DND-41 (cell line): ENCODE results near the gene SFXN2.

Experiments used
- ATAC-seq: fragments of 200-7000 bp; cut with Tn5 transposase; 3 replicates; pipeline ENCODE4 v1.9.1; 2021; ENCODE audit warnings: low read depth; ENCODE audit not compliant: insufficient read depth
- DNase-seq: peaks from one replicate; pipeline ENCODE4 v3.0.0-alpha.2; 2020
- H2AFZ ChIP-seq: 2 replicates; pipeline ENCODE4 v1.6.0; 2012; ENCODE audit warnings: low read depth, low read length
- H3K27ac ChIP-seq: 2 replicates; pipeline ENCODE4 v1.5.1; 2012; ENCODE audit warnings: low read length, inconsistent platforms
- H3K27me3 ChIP-seq: fragments of 200-600 bp; sonication (generic); 2 replicates; pipeline ENCODE4 v1.6.0; 2012; ENCODE audit warnings: low read length, mild to moderate bottlenecking, inconsistent platforms; ENCODE audit not compliant: insufficient read depth, poor library complexity
- H3K36me3 ChIP-seq: 2 replicates; pipeline ENCODE4 v1.5.1; 2012; ENCODE audit warnings: low read length, inconsistent platforms; ENCODE audit not compliant: insufficient read depth
- H3K4me1 ChIP-seq: 2 replicates; pipeline ENCODE4 v1.5.1; 2012; ENCODE audit warnings: mild to moderate bottlenecking, low read length; ENCODE audit not compliant: insufficient read depth
- H3K4me2 ChIP-seq: 2 replicates; pipeline ENCODE4 v1.6.0; 2012; ENCODE audit warnings: mild to moderate bottlenecking, moderate library complexity, low read length, inconsistent platforms; ENCODE audit not compliant: insufficient read depth
- H3K4me3 ChIP-seq, 2 experiments: fragments of 200-600 bp in 1 of 2; shearing (Covaris generic) in 1 of 2; 2 replicates each; pipeline ENCODE4 v1.5.1; 2012 to 2016; ENCODE audit warnings: inconsistent platforms in 2 of 2, low read length in 2 of 2, mild to moderate bottlenecking in 2 of 2, low read depth in 1 of 2, moderate library complexity in 1 of 2
- H3K79me2 ChIP-seq: 2 replicates; pipeline ENCODE4 v1.6.0; 2012; ENCODE audit warnings: low read length, inconsistent platforms; ENCODE audit not compliant: insufficient read depth
- H3K9ac ChIP-seq: 2 replicates; pipeline ENCODE4 v1.6.0; 2012; ENCODE audit warnings: low read depth, mild to moderate bottlenecking, inconsistent platforms, low read length, moderate library complexity
- H3K9me3 ChIP-seq: 2 replicates; pipeline ENCODE4 v1.5.1; 2012; ENCODE audit warnings: low read length, moderate library complexity, mild to moderate bottlenecking, inconsistent platforms; ENCODE audit not compliant: insufficient read depth, severe bottlenecking
- H4K20me1 ChIP-seq: 2 replicates; pipeline ENCODE4 v1.6.0; 2012; ENCODE audit warnings: low read length; ENCODE audit not compliant: insufficient read depth
- CTCF ChIP-seq: IDR thresholded peaks from 2 replicates; pipeline ENCODE4 v1.5.1; 2012; ENCODE audit warnings: borderline replicate concordance, low read length, moderate library complexity, mild to moderate bottlenecking; ENCODE audit not compliant: poor library complexity, severe bottlenecking; ENCODE audit errors: extremely low read depth
- EZH2 ChIP-seq: IDR thresholded peaks from 3 replicates; pipeline ENCODE4 v1.6.1; 2012; ENCODE audit warnings: borderline replicate concordance, low read depth, mild to moderate bottlenecking, moderate library complexity, low read length, inconsistent platforms; ENCODE audit not compliant: severe bottlenecking

The SFXN2 gene

GRCh38 chr10:102744374-102745051, 30.1 kb downstream of the SFXN2 start:
- H3K36me3 ChIP-seq = no peaks in the 10 kb centered on the region
- ATAC-seq (peak; percentile 31), DNase-seq (peak; percentile 37)
- peak overlapping the region; percentile 88 for H3K4me2 ChIP-seq
- H3K27me3 ChIP-seq = no peaks in the 10 kb centered on the region
- H3K27ac ChIP-seq = peak overlapping the region; percentile 81
- peaks cover 28% of the 10 kb centered on the region for H3K4me1 ChIP-seq
- peak overlapping the region; percentile 57; the same call in 1 of the 2 replicates for H2AFZ ChIP-seq
- peak overlapping the region; percentile 49 to 87; a peak in 3 of 4 replicates for H3K4me3 ChIP-seq
- no peak for TF ChIP-seq CTCF
- no peak for TF ChIP-seq EZH2
- peaks cover 49% of the 10 kb centered on the region for H3K79me2 ChIP-seq
- no peaks in the 10 kb centered on the region for H3K9me3 ChIP-seq
- peaks cover 8% of the 10 kb centered on the region; the same call in 1 of the 2 replicates for H4K20me1 ChIP-seq
- H3K9ac ChIP-seq = peak overlapping the region; percentile 69

- H3K9ac ChIP-seq = peak overlapping the region; percentile 69
- peaks cover 53% of the 10 kb centered on the region for H3K79me2 ChIP-seq
- TF ChIP-seq EZH2 (no peak), CTCF (no peak)
- peak overlapping the region; percentile 49 to 87; a peak in 3 of 4 replicates for H3K4me3 ChIP-seq
- H3K4me1 ChIP-seq = peaks cover 28% of the 10 kb centered on the region
- H3K4me2 ChIP-seq = peak overlapping the region; percentile 88
- H4K20me1 ChIP-seq = peaks cover 8% of the 10 kb centered on the region; the same call in 1 of the 2 replicates
- no peak overlapping the region for H2AFZ ChIP-seq
- DNase-seq (no peak), ATAC-seq (no peak)
- H3K9me3 ChIP-seq = no peaks in the 10 kb centered on the region
- H3K27ac ChIP-seq = peak overlapping the region; percentile 81
- no peaks in the 10 kb centered on the region for H3K27me3 ChIP-seq
- no peaks in the 10 kb centered on the region for H3K36me3 ChIP-seq
Observed at GRCh38 chr10:102745157-102745556, 30.7 kb downstream of the SFXN2 start.

GRCh38 chr10:102752266-102752930, 38.0 kb downstream of the SFXN2 start:
- Histone ChIP-seq H2AFZ (no peak overlapping the region), H3K9ac (no peak overlapping the region), H3K9me3 (no peaks in the 10 kb centered on the region), H3K27ac (no peak overlapping the region), H4K20me1 (peaks cover 12% of the 10 kb centered on the region; the same call in 1 of the 2 replicates), H3K79me2 (peaks cover 81% of the 10 kb centered on the region), H3K4me2 (no peak overlapping the region), H3K36me3 (no peaks in the 10 kb centered on the region), H3K4me3 (no peak overlapping the region), H3K4me1 (peaks cover 6% of the 10 kb centered on the region), H3K27me3 (no peaks in the 10 kb centered on the region)
- ATAC-seq (no peak), DNase-seq (no peak)
- TF ChIP-seq EZH2 (no peak), CTCF (no peak)
